MV-4-11 (cell line): ENCODE measurements around the gene LAMA2.

Experiments
- DNase-seq: peaks from one replicate; lab custom pipeline; 2025; lab: John Stamatoyannopoulos, UW

The LAMA2 gene

DNA sequence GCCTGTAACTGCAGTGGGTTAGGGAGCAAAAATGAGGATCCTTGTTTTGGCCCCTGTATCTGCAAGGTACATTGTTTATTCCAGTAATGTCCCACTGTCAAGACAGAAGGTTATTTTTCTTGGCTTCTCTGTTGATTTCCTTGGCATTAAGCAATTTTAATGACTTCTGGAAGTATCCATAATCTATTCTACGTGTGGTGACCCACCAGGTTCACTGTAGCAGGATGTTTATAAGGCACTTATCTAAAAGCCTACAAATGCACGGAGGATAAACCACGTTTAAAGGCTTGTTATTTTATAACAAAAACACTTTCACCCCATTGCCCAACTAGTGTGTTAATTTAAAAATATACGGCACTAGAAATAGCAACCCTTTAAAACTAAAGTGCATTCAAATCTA, 294.9 kb downstream of the LAMA2 start:
- no peak for DNase-seq

DNA sequence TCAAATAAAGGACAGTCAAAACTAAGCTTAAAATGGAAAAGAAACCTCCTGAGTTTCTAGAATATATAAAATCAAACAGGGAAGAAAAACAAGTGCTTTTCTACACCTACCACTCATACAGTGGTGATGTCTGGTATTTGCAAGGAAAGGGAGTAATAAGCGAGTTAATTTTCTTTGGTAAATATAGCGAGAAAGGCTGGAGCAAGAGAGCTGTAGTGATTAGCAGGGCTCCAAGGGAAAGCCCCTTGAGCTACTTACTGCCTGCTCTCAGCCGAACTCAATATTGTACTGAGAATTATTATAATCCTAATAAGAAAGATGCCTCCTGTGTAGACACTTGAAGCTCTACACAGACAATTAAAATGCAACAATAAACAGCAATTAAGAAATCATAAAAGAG, 296.3 kb downstream of the LAMA2 start:
- no peak for DNase-seq

DNA sequence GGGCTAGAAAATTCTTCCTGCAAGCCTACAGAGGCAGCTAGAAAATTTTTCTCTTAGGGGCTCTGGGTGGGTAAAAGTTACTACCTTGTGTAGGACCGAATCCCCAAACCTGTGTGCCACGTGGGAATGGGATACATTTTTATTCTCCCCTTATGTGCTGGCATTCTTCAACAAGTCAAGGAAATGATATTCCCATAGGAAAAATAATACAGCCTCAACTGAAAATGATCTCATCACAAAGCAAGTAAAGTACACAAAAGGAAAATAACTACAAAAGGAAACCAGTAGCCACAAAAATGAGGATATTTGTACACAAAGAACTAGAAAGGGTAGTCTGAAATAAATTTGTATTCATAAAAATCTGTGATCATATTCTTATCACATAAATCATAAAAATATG, 298.1 kb downstream of the LAMA2 start:
- DNase-seq = no peak

DNA sequence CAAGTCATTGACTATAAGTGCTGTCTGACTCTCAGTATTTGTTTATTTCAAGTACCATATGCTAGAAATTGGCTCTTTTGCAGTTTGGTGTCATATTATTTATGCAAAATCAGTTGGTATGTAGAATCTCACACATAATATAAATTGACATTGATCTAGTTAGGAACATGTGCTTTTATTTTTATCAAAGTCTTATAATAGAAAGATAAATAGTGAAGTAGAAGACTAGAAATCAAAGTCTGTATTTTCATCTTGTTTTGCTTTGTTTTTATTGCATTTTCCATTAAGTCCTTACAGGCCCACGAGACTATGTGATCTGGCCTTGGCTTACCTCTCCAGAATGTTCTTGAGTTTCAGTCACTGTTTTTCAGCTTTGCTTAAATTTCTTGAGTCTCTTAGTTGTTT, 300.3 kb downstream of the LAMA2 start:
- no peak for DNase-seq

GRCh38 chr6:129183681-129184301, 300.9 kb downstream of the LAMA2 start:
- peak; percentile 43 for DNase-seq

GRCh38 chr6:129184324-129184723, 301.4 kb downstream of the LAMA2 start:
- no peak for DNase-seq

DNA sequence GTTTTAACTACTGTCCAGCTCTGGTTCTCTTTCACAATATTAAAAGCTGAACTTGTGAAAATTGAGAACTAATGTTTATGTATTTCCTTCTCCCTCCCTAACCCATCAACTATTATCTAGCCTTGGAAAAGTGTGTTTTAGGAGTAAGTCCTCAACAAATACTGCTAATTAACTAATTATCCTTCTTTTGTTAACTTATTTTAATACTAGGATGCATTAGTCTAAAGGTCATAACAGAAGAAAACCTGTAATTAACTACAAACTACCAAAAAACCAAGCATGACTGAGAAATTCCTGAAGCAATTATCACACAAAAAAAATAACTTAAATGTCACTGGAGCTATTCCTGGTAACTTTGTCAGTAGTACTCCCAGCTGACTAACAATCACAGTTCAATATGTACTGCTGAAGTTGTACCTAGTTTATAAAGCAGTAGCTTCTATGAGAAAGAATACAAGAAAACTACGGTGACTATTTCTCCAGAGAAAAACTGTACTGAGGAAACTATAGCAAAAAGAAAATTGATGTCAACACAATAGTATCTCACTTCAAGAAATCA, 301.9 kb downstream of the LAMA2 start:
- DNase-seq = no peak

GRCh38 chr6:129186988-129187387, 304.1 kb downstream of the LAMA2 start:
- DNase-seq = peak; percentile 33

GRCh38 chr6:129188306-129188705, 305.4 kb downstream of the LAMA2 start:
- DNase-seq = no peak

GRCh38 chr6:129188795-129189194, 305.9 kb downstream of the LAMA2 start:
- no peak for DNase-seq

DNA sequence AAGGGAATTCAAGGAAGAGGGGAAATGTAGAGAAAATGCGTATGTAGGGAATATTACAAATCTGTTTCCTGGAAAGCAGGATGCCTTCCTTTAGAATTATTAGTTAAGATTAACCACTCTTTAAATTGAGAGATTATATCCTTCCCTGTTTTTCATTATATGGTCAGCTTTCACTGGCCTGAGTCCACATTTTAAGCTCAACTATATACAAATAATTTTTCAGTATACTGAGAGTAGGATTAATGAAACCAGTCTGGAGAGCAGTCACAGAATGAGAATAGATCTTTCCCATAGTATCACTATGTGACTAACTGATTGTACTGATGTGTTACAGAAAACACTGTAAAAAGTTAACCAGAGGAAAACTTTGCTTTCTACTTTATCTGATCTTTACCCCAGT, 306.3 kb downstream of the LAMA2 start:
- DNase-seq = no peak

GRCh38 chr6:129191235-129191634, 308.3 kb downstream of the LAMA2 start:
- DNase-seq = peak; percentile 41

- no peak for DNase-seq
Observed at GRCh38 chr6:129192458-129192989, 309.6 kb downstream of the LAMA2 start.

DNA sequence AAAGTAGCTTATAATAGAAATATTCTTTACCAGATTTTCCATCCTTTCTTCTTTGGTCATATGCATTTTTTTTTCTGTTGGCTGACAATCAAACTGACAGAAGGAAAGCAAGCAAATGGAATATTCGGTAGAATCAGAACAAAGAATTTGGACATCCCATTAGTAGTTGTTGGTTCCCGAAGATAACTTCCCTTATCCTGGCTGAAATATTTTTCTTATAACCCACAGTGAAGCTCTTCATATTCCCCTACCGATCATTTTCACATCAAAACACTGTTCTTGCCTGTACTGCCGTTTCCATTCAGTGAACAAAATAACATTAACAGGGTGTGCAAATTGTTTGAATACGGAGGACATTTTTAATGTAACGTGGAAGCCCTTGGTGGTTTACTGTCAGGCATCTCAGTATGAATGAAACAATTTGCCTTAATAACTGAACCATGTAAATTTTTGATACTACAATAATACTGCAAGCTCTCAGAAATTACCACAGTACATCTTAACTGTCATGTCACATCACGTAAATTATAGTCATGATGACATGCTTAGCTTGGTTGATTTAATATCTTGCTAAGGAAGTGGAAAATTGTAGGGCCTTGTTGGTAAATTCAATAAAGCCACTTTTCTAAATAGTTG, 311.5 kb downstream of the LAMA2 start:
- DNase-seq = no peak

GRCh38 chr6:129195161-129195560, 312.2 kb downstream of the LAMA2 start:
- DNase-seq = no peak

DNA sequence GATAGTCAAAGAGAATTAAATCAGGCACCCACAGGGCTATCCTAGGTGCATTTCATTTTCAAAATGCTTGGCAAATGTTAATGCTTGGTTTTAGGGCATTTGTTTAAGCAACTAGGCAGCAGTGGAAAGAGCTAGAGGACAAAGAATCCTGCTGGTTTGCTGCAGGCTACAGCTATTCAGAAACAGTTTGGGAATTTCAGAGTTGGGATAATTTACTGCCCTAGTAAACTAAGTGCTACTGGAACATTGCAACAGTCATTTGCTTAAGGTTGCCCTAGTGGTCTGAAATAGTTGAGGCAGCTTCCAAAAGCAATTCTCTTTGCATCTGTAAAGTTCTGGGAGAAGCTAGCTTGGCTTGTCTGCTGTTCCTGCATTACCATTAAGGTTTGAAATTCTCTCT, 312.7 kb downstream of the LAMA2 start:
- no peak for DNase-seq

- no peak for DNase-seq
Observed at GRCh38 chr6:129197154-129197553, 314.2 kb downstream of the LAMA2 start.

DNA sequence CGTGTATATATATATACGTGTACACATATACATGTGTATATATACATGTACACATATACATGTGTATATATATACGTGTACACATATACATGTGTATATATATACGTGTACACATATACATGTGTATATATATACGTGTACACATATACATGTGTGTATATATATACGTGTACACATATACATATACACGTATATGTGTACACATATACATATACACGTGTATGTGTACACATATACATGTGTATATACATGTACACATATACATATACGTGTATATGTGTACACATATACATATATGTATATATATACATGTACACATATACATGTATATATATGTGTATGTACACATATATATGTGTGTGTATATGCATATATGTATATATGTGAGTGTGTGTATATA, 317.2 kb downstream of the LAMA2 start:
- no peak for DNase-seq

GRCh38 chr6:129203190-129203900, 320.4 kb downstream of the LAMA2 start:
- DNase-seq = no peak

DNA sequence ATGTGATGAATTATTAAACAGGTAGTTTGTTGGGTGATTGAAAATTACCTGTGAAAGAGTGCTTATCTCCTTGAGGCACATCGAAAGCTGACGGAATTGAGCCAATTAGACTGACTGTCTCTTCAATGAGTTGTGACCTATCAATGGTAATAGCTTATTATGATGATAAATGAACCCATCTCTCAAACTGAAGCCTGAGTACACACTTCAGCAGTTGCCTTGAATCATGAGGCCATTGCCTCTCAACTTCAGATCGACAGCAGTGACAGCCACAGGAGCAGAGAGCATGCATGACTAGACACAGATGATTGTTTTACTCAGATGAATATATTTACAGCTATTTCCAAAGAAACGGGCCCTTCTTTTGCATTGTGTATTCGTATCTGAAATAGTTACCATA, 323.9 kb downstream of the LAMA2 start:
- DNase-seq = no peak

- no peak for DNase-seq
Observed at GRCh38 chr6:129207832-129208231, 324.9 kb downstream of the LAMA2 start.

DNA sequence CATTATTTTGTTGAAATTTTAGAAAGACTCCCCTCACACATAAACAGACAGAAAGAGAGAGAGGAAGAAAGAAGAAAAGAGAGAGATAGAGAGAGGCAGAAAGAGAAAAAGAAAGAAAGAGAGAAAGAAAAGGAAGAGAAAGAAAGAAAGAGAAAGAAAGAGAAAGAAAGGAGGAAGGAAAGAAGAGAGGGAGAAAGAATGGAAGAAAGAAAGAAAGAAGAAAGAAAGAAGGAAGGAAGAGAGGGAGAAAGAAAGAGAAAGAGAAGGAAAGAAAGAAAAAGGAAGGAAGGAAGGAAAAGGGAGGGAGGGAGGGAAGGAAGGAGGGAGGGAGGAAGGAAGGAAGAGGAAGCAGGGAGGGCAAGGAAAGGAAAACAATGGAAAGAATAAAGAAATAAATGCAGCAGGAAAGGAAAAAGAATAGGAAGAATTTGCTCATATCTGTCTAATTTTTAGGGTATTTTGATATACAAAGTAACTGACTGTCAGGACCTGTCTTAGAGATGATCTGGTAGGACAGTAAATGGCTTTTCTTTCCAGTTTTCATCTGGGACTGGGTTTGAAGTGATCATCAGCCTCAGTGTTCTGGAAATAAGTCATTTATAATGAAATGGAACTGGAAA, 325.6 kb downstream of the LAMA2 start:
- no peak for DNase-seq
